H1 (cell line): ENCODE measurements around the gene THBD. TPM values are rescaled to one million over a fixed set of nuclear protein-coding genes. Genes with fewer than 3 reads are reported as not detected.

Experiments
- FOSL1 ChIP-seq: IDR thresholded peaks from 2 replicates; pipeline ENCODE4 v1.6.1; 2011; ENCODE audit warnings: mild to moderate bottlenecking, low read depth, low read length, moderate library complexity; ENCODE audit not compliant: insufficient read depth
- polyA plus RNA-seq, 7 experiments: library from polyadenylated mRNA; depleted of rRNA in 3 of 7; stranded (reverse) in 5 of 7; unstranded in 2 of 7; fragments of >200 nt in 5 of 7; fragments of 200-250 nt in 2 of 7; gene quantifications; 1 replicate in 5 of 7; 2 replicates in 1 of 7; 4 replicates in 1 of 7; pipeline versions ENCODE4 v1.2.1 to v1.2.3, GENCODE V29; 2011 to 2013; ENCODE audit warnings: missing spikeins in 2 of 7, mixed read lengths in 2 of 7
- total RNA-seq: library from RNA; stranded (reverse); fragmentation: NEBNext Ultra II Directional; extraction: Animal tissue kit (Norgen Biotek cat#: 25700); gene quantifications from 2 replicates; pipeline ENCODE4 v1.2.1, GENCODE V29; 2021
- TF ChIP-seq, protein P1 (sequence below): IDR thresholded peaks from 2 replicates; pipeline ENCODE4 v1.6.1; 2012; ENCODE audit warnings: inconsistent platforms

THBD gene
- total and polyA plus RNA-seq, 2 of the 8 experiments (the other 6 are each of a cell fraction or from before 2014, with no cell fraction given) = 0.21 to 0.43 TPM

DNA sequence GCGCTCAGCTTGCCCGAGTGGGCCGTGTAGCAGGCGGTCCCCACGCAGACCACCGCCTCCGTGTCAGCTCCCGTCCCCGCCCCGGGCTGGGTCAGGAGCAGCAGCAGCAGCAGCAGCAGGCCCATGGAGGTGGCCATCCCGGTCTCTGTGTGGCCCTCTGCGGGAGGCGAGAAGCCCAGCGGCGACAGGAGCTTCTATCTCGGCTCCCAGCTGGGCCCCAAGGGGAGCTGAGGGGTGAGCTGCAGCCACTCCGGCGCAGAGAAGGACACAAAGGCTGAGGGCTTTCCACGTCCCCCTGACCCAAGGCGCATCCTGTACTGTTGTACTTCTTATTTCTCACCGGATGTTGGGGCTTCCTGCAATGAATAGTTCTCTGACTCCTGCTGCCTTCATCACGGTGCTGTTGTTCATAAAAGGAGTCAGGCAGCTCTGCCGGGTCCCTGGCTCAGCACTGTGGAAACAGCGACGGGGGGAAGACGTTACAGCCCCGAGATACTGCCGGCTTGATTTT is 36.6 kb upstream of the THBD start, which contains the start of gene CD93 (continued):
- no peak for TF ChIP-seq FOSL1
- TF ChIP-seq, protein P1, sequence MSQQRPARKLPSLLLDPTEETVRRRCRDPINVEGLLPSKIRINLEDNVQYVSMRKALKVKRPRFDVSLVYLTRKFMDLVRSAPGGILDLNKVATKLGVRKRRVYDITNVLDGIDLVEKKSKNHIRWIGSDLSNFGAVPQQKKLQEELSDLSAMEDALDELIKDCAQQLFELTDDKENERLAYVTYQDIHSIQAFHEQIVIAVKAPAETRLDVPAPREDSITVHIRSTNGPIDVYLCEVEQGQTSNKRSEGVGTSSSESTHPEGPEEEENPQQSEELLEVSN = no peak
